Hematopoietic multipotent progenitor cell treated with erythropoietin and hydrocortisone succinate and interleukin-3 and kit ligand, for 4 days (in vitro differentiated cells): ENCODE results near the gene HACD2.

Source experiments
- DNase-seq: peaks from one replicate; pipeline ENCODE4 v3.0.0-alpha.2; 2015

The HACD2 gene

DNA sequence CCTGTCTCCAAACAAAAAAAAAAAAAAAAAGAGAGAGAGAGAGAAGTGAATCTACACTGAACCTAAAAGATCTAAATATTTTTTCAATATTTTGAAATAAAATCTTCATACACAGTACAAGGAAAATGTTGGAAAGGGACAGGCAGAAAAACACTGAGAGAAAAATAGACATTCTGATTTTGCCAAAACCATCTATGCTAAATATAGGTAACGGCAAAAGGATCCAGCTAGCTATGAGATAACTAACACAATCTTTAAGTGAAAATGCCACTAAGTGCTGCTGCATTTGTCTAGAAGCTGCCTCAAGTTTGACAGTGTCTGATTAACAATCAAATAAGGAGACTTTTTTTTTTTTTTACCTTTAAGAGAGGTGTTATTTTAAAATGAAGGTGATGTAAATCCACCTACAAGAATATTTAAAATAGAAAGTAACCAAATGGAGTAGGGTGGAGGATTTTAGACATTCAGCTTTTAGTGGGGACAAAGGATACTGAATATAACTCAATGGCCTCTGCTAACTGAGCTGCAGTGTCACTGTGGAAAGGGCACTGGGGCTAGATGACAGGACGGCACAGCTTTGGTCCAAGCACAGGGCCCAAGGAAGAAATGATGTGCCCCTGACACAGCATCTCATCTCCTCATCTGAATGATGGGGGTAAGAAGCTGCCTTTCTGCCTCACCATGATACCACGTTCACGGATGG, 62.4 kb downstream of the HACD2 start:
- DNase-seq, result no peak

DNA sequence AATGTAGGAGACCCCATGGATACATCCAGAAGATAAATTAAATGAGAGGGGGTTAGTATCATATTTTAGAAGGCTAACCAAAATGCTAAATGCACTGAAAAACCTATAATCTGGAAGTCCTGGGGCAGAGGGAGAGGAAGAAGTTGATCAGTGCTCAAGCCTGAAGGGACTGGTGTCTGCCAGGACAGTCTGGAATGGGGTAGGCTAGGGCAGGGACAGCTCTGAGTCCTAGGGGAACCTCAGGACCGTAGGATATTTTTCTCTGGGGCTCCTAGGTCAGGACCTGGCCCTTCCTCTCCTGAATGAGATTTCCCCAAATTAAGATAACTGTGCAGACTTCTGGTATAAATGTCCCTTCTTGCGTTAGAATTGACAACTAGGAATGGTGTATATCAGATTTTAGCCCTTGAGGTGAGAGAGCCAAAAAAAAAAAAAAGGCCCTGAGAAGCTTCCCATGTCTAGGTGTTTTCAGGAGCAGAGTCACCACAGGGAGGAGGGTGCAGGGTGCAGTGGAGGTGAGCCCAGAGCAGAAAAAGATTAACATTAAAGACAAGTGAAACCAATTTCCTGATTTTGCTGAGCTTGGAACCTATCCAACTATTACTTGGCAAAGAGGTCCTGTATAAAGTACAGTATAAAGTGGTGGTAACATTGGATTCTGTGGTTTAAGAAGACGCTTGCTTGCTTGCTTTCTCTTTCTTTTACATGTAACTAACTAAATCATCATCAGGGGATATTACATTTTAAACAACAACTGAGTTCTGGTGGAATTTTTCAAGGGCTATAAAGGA, 63.5 kb downstream of the HACD2 start:
- DNase-seq, result peak; percentile 72

DNA sequence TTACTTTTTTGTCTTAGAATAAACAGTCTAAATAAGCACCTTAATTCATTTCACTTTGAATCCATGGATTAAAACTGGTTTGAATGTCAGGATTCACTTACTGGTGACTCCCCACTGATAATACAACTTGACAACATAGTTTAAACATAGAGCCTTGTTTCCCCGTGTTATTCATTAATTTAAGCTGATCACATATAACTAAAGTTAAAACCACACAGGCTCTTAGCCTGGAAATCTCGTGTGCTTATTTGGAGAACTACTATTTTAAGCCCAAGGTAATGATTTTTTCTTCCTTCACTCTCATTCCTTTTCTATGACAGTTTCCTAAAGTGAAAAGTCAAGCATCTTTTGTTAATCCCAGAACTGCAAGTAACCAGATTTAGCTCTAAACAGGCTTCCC, 64.2 kb downstream of the HACD2 start:
- DNase-seq, result no peak

DNA sequence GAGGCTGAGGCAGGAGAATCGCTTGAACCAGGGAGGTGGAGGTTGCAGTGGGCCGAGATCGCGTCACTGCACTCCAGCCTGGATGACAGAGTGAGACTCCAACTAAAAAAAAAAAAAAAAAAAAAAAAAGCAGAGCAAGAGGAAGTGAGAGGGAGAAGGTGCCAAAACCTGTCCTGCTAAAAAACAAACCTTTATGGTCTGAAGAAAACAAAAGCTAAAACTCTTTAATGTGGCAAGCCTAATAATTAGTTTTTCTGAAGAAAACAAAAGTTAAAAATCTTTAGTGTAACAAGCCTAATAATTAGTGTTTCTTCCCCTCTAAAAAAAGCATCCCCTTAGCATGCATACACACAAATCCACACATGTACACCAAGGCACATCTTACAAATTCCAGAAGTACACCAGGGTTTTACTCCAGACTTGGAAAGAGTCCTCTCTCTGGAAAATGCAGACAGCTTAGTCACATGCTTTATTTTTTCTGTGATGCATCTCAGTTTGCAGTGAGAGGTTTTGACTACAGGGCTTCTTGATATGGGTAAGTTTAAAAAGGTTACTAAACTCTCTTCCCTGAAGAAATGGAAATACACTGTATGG, 65.9 kb downstream of the HACD2 start:
- no peak for DNase-seq

DNA sequence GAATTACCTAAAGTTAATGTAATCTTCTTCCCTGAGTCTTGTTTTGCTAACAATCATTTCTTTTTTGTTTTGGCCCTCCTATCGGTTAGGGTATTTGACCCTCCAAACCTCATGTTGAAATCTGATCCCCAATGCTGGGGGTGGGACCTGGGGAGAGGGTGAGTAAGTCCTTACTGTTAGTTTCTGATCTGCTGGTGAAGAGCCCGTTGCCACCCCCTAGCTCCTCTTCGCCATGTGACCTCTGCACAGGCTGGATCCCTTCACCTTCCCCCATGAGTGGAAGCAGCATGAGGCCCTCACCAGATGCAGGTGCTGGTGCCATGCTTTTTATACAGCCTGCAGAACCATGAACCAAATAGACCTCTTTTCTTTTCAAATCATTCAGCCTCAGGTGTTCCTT, 73.1 kb downstream of the HACD2 start:
- DNase-seq, result no peak

DNA sequence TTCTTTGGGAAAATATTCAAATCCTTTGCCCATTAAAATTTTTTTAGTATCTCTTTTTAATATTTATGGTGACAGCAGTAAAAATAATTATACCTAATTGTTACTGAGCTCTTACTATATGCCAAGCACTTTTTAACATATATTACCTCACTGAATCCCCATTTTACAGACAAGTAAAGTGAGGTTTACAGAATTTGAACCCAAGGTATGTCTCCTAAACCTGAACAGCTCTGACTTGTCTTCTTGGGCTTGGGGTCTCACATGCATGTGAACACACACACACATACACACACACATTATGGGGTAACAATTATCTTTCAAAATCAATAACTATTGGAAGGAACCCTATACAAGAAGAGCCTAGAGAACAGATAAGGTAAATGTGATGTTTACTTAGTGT, 73.8 kb downstream of the HACD2 start:
- DNase-seq, result no peak

DNA sequence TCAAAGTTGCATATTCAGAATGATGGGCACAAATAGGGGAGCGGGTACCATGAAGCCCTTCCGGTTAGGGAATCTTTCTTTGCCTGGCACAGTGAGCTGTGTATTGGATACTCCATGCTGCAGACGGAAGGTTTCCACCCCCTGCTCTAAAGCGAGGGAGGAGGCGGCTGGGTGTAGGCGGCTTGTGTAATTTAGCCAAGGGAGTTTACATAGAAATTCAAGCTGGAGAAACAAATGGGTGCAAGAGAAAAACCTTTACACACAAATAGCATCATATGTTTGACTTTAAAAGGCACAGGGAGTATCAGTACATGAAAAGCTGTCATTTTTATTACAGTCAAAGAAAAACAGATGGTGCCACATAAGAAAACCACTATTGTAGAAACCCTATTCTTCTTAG, 76.7 kb downstream of the HACD2 start:
- DNase-seq, result no peak

DNA sequence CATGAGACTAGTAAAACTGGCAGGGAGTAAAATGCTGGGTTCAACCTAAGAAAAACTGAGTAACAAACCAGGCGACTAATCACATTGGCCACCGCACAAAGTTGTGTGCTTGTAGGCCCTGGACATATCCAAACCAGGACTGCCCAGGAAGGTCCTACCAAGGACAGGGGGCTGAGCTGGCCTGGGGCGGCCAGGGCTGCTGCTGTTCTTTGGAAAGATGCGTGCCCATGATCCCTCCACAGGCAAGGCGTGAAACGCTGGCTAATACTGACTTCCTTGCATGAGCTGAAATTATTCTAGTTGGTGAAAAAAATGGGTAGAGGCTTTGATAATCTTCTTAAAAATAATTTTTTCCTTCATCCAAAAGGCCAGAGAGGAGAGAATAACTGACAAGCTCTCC, 79.0 kb downstream of the HACD2 start:
- no peak for DNase-seq

DNA sequence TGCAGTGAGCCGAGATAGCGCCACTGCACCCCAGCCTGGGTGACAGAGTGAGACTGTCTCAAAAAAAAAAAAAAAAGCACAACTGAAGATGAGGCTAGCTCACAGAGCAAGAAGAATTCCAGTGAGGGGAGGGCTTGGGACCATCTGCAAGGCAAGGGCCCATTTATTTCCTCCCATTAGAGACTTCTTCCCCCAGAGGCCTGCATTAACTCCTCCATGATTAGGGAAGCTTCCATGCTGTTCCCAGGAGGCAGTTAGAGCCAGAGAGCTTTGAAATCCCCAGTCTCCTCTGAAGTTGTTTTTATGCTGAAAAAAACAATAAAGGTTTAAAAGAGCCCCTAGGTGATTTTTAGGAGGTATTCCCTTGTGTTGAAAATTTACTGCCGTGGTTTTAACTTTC, 81.7 kb downstream of the HACD2 start:
- no peak for DNase-seq

DNA sequence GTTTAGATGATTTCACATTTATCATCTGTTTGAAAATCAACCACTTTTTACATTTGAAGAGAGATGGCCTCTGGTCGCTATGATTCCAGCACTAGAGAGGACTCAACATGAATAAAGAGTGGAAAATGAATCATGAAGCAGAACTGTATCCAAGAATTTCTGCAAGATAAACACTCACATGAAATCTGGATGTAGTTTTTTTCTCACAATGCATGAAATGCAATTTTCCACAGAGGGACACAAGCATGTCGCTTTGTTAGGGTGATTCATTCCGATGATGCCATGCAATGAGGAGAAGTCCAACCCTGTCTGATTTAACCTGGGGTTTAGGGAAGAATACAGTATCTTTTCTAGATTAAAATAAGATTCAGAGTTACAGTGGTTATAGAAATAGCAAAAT, 85.5 kb downstream of the HACD2 start:
- no peak for DNase-seq

DNA sequence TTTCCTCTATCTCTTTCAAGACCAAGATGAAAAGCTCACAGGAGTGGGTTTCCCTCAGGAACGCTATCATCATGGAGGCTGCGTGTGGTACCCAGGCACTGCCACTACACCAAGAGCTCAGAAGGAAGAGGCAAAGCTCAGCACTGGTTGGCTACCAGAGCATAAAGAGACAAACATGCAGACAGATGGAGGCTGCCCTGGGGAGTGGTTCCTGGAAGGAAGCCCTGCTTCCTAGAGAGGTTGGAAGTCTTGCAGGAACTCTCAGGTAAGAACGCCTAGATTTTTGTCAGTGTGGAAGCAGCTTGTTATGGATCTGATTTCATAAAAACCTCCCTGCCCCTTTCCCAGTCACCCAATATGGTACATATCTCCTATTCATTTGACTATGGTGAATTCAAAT, 86.1 kb downstream of the HACD2 start:
- DNase-seq, result no peak

DNA sequence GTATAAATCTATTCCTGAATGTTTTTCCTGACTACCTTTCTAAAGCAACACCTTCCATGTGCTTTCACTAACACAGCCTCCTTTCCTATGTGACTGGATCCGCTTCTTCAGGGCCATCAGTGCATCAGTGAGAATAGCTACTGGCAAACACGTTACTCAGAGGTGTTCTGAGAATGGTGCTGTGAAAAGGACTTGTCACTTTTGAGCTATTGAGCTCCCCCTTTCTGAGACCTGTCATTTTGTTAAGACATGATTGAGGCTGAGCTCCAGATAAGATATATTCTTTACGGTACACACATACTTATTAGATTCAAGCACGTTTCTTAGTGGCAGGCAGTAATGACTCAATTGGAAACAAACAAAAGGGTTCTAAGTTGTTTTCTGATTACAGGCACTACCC, 90.9 kb downstream of the HACD2 start:
- no peak for DNase-seq

DNA sequence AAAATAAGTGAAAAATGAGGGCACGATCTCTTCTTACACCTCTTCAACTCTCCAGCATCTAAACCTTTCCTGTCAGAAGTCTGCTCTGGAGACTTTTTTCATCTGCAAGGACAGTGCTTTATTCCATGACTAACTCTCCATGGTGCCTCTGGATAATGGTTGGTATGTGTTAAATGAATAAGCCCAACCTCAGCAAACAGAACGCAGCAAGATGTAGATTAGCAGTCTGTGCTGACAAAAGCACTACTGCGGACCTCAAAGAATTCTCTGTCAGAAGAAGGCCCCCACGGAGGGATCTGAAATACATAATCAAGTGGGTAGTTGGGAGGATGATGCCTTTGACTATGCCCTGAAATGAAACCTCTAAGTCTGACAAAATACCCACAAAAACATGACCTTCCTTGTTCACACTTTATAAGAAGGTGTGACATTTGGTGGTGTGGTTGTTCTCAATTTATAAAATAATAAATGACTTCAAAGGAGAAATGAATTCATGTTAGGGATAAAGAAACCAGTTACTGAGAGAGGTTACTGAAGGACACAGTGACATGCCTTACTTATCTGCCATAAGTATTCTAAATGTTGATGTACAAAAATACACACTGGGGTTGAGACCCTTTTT, 92.8 kb downstream of the HACD2 start:
- DNase-seq, result no peak

DNA sequence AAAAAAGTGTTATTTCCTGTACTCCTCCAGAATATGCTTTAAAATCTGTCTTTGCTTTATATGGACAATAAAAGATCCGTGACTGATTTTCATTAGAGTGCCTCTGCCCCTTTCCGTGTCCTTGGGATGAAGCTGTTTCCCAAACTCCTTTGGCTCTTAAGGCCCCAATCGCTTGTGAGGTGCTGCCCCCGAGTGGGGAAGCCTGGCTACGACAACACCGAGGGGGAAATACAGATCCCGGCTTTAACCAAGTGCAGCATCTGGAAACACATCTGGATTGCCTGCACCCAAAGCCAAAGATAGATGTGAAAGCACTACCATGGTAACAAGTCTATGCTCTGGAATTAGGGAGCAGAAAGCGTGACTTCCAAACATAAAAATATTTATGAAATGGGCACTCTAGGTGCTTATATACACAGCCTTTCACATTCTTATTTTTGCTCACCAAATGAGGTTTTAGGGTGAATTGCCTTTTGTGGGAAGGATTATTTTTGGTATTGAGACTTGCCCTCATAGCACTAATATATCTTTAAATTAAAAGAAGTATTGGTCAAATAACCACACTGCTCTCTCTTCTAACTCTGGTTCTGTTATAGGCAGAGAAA, 95.4 kb downstream of the HACD2 start:
- DNase-seq, result peak; percentile 71

DNA sequence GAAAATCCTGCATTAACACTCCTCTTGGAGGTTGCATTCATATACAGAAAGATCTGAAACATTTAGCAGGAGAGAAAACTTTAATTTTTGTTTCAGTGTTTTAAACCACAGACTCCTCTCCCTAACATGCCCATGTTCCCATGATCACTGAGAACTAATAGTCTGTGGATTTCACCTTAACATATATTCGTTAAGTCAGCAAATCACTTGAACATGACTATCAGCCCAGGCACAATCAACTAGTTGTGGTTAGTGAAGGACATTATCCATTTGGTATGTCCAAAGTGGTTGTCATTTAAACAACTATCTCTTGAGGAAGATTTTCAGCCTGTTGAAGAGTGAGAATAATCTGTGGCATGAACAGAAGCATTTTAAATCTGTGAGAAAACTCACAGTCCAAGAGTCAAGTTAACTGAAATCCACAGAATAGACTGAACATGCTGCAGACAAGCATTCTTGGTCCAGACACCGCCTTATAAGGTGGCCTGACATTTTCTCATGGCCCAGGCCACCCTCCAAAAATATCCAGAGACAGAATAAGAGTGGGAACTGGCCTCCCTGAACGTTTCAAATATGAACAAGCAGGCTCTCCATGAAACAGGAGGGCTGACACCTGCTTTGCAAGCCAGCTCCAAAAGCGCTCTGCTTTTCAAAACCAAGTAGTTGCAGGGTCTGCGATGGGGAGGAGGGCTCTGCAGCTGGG, 96.1 kb downstream of the HACD2 start:
- no peak for DNase-seq

DNA sequence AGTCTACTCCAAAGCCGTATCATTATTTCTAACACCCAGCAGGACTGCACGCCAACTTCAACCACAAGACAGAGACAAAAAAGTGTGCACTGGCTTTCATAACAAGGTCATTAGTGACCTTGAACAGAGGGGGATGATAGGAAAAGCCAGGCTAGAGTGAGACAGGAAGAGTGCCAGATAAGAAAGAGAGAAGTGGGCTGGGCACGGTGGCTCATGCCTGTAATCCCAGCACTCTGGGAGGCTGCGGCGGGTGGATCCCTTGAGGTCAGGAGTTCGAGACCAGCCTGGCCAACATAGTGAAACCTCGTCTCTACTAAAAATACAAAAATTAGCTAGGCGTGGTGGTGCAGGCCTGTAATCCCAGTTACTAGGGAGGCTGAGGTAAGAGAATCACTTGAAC, 97.8 kb downstream of the HACD2 start:
- DNase-seq, result peak; percentile 6

DNA sequence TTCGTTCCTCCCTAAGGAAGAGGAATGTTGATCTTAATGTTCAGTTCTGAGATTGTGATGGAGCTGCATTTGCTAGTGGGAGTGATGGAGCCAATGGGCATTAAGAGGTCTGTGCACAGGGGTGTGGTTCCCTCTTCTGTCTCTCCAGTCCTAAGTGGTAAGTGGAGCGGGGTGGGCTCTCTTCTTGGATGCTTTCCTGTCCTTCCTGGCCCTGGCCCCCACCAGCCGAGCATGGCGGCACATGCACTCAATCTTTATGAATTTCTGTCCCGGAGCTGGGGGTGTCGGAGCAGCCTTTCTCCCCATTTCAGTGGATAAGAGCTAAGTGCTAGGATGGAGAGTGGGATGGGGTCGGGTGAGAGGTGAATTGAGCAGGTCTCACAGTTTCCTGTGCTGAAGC, 98.4 kb downstream of the HACD2 start:
- no peak for DNase-seq

DNA sequence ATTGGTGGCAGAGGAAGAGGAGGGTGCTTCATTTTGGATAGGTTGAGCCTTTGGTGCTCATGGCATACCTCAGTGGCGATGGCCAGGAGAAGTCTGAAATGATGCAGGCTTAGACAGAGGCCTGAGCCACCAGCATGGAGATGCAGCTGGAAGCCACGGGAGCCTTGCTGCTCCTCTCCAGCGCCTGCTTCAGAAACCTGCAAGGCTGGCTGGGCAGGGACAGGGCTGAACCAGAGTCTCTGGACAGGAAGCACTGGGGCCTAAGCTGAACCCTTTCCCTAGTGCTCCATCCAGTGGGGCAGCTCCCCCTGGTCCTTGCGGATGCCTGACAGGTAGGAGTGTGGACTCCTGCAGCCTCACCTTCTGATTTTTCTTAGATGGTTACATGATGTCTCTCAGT, 99.3 kb downstream of the HACD2 start:
- no peak for DNase-seq

DNA sequence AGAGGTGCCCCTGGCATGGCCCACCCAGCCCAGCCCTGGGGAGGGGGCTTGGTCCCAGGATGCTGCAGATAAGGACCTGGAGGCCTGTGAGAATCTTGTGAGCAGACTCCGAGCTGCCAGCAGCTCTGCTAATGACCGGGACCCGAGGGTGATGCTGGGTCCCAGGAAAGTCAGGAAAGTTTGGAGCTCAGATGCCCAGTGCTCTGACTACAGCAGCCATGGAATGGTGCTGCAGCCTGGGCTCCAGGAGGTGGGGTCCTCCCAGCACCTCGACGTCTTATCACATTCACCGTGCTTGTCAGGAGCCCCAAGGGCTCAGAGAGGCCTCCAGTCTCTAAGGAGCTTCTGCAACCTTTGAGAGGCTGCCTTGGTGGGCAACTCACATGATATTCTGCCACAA, 101.7 kb downstream of the HACD2 start:
- no peak for DNase-seq

DNA sequence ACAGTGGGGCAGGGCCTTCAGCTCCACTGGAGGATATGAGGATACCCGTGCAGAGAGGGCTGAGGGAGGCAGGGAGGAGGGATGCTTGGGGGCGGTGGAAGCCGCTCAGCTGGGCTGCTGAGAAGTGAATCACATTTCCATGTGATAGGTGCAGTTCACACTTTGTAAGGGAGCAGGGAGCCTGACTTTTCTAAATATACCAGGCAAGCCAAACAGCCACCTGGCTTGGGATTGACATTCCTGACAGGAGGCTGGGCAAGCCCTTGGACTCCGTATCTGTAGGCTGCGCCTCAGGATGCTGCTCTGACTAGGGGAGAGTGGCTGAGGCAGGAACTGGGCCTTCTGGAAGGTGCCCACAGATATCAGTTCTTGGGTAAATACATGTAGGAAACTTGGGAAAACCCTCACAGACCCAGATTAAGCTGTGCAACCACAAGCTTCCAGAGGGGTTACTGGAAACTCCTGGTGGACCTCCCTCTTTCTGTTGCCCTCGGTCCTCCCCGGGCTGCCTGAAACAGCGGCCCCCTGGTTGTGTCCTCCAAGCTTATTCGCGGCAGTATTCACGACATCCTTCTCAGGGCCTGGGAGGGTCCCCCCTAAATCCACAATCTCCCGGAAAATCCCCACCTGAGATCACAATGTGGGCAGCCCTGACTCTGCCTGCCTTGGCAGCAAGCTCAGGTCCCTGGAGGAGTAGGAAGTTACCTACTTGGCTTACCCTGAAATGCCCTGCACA, 103.0 kb downstream of the HACD2 start:
- DNase-seq, result no peak

DNA sequence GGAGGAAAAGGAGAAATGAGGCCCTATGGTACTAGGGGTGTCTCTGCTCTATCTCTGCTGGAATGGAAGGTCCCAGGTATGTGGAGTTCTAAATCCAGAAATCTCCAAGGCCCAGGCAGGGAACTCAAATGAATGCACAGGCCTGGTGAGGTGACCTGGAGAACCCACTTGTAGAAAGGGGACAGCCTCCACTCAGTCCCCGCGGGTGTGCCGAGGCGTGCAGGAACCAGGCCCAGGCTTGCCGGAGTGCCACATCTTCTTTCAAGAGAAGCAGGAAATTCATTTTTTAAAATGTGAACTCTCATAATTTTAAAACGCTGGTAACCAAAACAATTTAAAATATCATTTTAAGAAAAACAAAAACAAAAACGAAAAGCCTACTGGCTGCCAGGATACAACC, 103.8 kb downstream of the HACD2 start:
- DNase-seq, result no peak

DNA sequence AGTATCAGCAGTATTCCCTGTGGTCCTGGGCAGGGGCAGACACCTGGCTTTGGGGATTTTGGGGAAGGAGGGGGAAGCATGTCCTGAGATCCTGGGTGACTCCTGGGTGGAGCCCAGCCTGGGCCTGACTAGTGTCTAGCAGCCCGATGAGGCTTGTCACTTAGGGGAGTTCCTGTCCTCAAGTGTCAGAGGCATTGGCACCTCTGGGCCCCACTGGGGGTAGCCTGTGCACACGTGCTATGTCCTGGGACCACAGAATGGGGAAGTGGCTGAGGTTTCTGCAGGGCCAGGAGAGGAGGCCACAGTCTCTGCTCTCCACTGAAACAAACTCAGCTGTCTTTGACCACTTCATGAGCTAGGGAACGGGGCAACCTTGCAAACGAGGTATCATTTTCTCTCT, 104.4 kb downstream of the HACD2 start:
- peak; percentile 44 for DNase-seq
